Large intestine (tissue), 3 donors: Measurements from ENCODE around the gene LYST. TPM values are rescaled to one million over a fixed set of nuclear protein-coding genes. Genes with fewer than 3 reads are reported as not detected.
"Not testable (repeated sequence)": the region's sequence is repeated elsewhere in the genome, so short reads cannot be mapped to it uniquely, and the experiment has no call there.

Source experiments
- DNase-seq, 2 donors: peaks; one replicate each; pipeline versions ENCODE4 v3.0.0 to v3.0.0-alpha.2; 2013
- H3K27ac ChIP-seq: one replicate; pipeline ENCODE4 v1.5.1; 2013; ENCODE audit warnings: low read length
- H3K27me3 ChIP-seq: 2 replicates; pipeline ENCODE4 v1.6.1; 2013; ENCODE audit warnings: low read length; ENCODE audit not compliant: control insufficient read depth, insufficient read depth
- H3K36me3 ChIP-seq: 2 replicates; pipeline ENCODE4 v1.6.1; 2013; ENCODE audit warnings: low read length; ENCODE audit not compliant: control insufficient read depth, insufficient read depth
- H3K4me1 ChIP-seq: one replicate; pipeline ENCODE4 v1.6.1; 2013; ENCODE audit warnings: low read length; ENCODE audit not compliant: control insufficient read depth, insufficient read depth
- H3K4me3 ChIP-seq: one replicate; pipeline ENCODE4 v1.5.1; 2013; ENCODE audit warnings: low read length
- H3K9me3 ChIP-seq: one replicate; pipeline ENCODE4 v1.6.1; 2013; ENCODE audit warnings: mild to moderate bottlenecking, low read depth, low read length, moderate library complexity; ENCODE audit not compliant: control insufficient read depth
- WGBS: methylation state at CpG from one replicate; pipeline ENCODE4 v1.1.5; 2013; ENCODE audit warnings: low lambda C conversion rate; ENCODE audit not compliant: insufficient coverage; 5-methylcytosine and 5-hydroxymethylcytosine counted together
- polyA plus RNA-seq: library from polyadenylated mRNA; unstranded; fragments of 120-200 nt; gene quantifications from one replicate; pipeline ENCODE4 v1.2.1, GENCODE V29; 2013

Gene LYST
- polyA plus RNA-seq, 1 donor = 6.3 TPM

DNA sequence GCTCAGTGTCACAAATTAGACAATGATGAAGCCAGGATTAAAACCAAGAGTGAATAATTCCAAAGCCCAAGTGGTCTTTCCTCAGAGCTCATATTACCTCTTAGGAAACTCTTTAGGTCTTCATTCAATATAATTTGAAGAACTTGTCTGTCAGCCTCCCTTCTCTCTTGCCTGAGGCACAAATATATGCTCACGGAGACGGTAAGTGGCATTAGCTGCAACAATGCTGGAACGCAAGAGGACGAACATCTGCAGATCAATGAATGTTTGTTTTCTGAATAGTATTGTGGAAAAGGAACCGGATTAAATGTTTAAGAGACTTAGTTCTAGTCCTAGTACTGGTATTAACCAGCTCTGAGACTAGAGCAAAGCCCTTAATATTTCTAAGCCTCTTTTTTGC, 39.7 kb upstream of the LYST start:
- H3K27me3 ChIP-seq = no peaks in the 10 kb centered on the region
- no CpG with 5 or more reads among the region's 5 CpGs for WGBS
- H3K27ac ChIP-seq = no peak overlapping the region
- DNase-seq = no peak
- H3K4me3 ChIP-seq = no peak overlapping the region
- no peaks in the 10 kb centered on the region for H3K9me3 ChIP-seq
- no peaks in the 10 kb centered on the region for H3K4me1 ChIP-seq
- no peaks in the 10 kb centered on the region for H3K36me3 ChIP-seq

GRCh38 chr1:235903809-235904208, 37.1 kb upstream of the LYST start:
- H3K4me3 ChIP-seq, H3K36me3 ChIP-seq, H3K4me1 ChIP-seq, H3K27ac ChIP-seq, H3K27me3 ChIP-seq, DNase-seq, H3K9me3 ChIP-seq: not testable (repeated sequence)
- WGBS = no CpG with 5 or more reads among the region's 2 CpGs

- Histone ChIP-seq H3K27me3 (peaks cover 2% of the 10 kb centered on the region), H3K4me3 (no peak overlapping the region), H3K27ac (no peak overlapping the region), H3K36me3 (no peaks in the 10 kb centered on the region), H3K9me3 (no peaks in the 10 kb centered on the region), H3K4me1 (no peaks in the 10 kb centered on the region)
- no CpG with 5 or more reads among the region's 7 CpGs for WGBS
- no peak for DNase-seq
Measured at GRCh38 chr1:235902677-235903542, 36.2 kb upstream of the LYST start.

DNA sequence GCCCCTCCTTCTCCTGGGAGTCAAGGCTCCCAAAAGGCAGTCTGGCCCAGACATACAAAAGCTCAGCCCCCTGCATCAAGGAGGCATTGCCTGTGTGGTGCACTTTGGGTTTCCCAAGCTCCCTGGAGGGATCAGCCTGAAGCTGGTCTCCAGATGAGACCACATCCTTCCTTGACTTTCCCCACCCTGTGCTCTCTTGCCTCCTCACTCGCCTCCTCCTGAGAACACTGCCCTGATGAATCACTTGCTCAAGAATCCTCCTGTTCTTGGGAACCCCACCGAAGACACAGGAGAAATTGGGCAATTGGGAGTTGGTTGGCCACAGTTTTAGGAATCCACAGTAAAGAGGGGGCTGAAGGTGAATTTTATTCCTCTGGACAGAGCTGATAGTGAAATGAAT, 34.8 kb upstream of the LYST start:
- Histone ChIP-seq H3K36me3 (no peaks in the 10 kb centered on the region), H3K4me3 (no peak overlapping the region), H3K4me1 (no peaks in the 10 kb centered on the region), H3K27ac (no peak overlapping the region), H3K9me3 (no peaks in the 10 kb centered on the region), H3K27me3 (peaks cover 2% of the 10 kb centered on the region)
- WGBS = no CpG with 5 or more reads among the region's 2 CpGs
- no peak for DNase-seq

DNA sequence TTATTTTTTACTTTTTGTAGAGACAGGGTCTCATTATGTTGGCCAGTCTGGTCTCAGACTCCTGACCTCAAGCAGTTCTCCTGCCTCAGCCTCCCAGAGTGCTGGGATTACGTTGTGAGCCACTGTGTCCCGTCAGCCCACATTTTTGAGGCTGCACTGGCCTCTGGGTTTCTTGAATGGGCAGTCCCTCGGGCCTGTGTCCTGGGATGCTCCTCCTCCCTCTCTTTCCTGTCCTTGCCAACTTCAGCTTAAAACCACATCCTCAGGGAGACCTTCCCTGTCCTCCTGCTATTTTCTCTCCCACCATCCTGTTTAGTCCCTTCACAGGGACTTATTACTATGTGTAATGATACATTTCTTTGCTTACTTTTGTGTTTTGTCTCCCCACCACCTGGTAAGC, 31.4 kb upstream of the LYST start:
- H3K9me3 ChIP-seq = no peaks in the 10 kb centered on the region
- no peak overlapping the region for H3K4me3 ChIP-seq
- H3K36me3 ChIP-seq = no peaks in the 10 kb centered on the region
- H3K27me3 ChIP-seq = peaks cover 2% of the 10 kb centered on the region
- no peaks in the 10 kb centered on the region for H3K4me1 ChIP-seq
- 86% methylated on average over 1 of the region's 3 CpGs for WGBS
- DNase-seq = no peak
- no peak overlapping the region for H3K27ac ChIP-seq

GRCh38 chr1:235893840-235894239, 27.1 kb upstream of the LYST start:
- H3K27ac ChIP-seq = no peak overlapping the region

DNA sequence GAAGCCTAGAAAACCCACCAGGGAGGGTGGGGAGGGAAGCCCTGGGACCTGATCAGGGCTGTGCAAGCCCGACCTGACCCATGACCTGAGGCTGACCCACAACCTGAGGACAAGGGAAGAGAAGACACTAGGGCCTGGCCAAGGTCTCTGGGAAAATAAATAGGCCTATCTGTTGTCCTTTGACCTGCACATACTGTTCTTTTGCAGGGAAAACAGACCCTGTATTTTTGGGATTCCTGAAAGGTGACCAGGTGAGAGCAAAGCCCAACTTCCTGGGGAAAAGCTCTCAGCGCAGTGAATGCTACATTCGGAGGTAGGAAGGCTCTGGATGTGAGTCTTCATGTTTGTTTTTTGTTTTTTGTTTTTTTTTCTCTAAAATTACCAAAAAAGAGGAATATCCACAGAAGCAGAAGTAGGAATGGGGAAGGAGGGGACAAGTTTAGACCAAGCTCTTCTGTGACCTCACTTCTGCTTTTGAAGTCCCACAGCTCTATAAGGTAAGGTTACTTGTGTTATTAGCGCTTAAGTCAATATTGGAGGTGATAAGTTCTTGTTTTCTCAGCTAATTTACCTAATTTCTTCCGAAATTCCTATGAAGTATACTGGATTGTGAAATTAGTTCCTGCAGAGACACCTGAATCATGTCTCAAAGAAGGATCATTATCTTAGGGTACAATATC, 26.2 kb upstream of the LYST start:
- Histone ChIP-seq H3K4me3 (no peak overlapping the region), H3K27me3 (no peaks in the 10 kb centered on the region), H3K27ac (no peak overlapping the region), H3K4me1 (no peaks in the 10 kb centered on the region), H3K36me3 (no peaks in the 10 kb centered on the region), H3K9me3 (no peaks in the 10 kb centered on the region)
- WGBS = 79% methylated on average over 4 of the region's 5 CpGs
- DNase-seq = no peak

More at GRCh38 chr1:235893840-235894239, 27.1 kb upstream of the LYST start:
- Histone ChIP-seq H3K9me3 (no peaks in the 10 kb centered on the region), H3K36me3 (no peaks in the 10 kb centered on the region), H3K4me1 (no peaks in the 10 kb centered on the region), H3K4me3 (no peak overlapping the region), H3K27me3 (no peaks in the 10 kb centered on the region)
- no peak for DNase-seq
- WGBS = 71% methylated on average over 1 of the region's 2 CpGs

GRCh38 chr1:235892202-235892601, 25.5 kb upstream of the LYST start:
- Histone ChIP-seq H3K36me3 (no peaks in the 10 kb centered on the region), H3K27me3 (no peaks in the 10 kb centered on the region), H3K4me1 (no peaks in the 10 kb centered on the region), H3K27ac (no peak overlapping the region), H3K4me3 (no peak overlapping the region), H3K9me3 (no peaks in the 10 kb centered on the region)
- no CpG with 5 or more reads among the region's 6 CpGs for WGBS
- DNase-seq = no peak

DNA sequence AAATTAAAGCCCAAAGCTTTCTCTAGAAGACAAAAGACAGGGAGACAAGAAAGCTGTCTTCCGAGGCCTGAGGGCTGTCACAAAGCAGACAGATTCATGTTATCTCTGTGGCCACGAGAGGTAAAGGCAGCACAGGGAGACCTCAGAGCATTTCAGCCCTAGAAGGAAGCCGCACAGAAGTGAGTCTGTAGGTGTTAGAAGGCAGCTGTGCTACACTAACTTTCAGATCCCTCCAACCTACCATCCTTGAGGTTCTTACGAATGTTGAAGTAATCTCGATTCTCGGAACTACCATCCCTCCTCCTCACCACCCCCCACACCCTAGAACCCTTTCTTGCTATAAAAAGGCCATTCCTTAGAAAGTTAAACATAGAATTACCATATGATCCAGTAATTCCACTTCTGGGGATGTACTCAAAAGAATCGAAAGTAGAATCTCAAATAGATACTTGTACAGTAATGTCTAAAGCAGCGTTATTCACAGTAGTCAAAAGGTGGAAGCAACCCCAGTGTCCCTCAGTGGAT, 21.5 kb upstream of the LYST start:
- DNase-seq = no peak
- H3K27me3 ChIP-seq = no peaks in the 10 kb centered on the region
- no peak overlapping the region for H3K27ac ChIP-seq
- WGBS = 86% methylated on average over 1 of the region's 8 CpGs
- H3K36me3 ChIP-seq = no peaks in the 10 kb centered on the region
- H3K9me3 ChIP-seq = no peaks in the 10 kb centered on the region
- H3K4me1 ChIP-seq = no peaks in the 10 kb centered on the region
- no peak overlapping the region for H3K4me3 ChIP-seq

DNA sequence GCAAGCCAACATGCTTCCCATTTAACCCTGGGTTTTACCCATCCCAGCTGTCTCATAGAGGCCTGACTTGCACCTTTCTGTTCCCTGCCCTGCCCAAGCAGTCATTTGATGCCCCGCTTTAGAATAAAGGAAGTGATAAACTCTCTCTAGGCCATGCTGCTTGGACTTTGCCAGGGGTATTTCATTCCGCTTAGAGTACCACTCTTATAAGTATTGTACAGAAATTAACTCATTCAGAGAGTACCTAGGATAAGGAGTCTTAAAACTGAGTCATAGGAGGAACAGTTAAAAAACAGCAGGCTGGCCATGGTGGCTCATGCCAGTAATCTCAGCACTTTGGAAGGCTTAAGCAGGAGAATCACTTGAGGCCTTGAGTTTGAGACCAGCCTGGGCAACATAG, 21.0 kb upstream of the LYST start:
- WGBS = no CpG with 5 or more reads among the region's 2 CpGs

More for the DNA sequence above, 21.0 kb upstream of the LYST start:
- Histone ChIP-seq H3K27ac (no peak overlapping the region), H3K27me3 (no peaks in the 10 kb centered on the region), H3K9me3 (no peaks in the 10 kb centered on the region), H3K4me1 (no peaks in the 10 kb centered on the region), H3K4me3 (no peak overlapping the region), H3K36me3 (no peaks in the 10 kb centered on the region)
- no peak for DNase-seq
